OCI-LY1 (cell line): ENCODE measurements around the gene PTPRG.

Experiments used
- H2AFZ ChIP-seq: fragments of 200-600 bp; sonication (generic), shearing (Covaris generic); 2 replicates; pipeline ENCODE4 v1.6.0; 2014; ENCODE audit warnings: antibody characterized with exemption, mild to moderate bottlenecking, low read length
- H3F3A ChIP-seq: fragments of 200-600 bp; sonication (generic), shearing (Covaris generic); 2 replicates; pipeline ENCODE4 v1.6.0; 2014; ENCODE audit warnings: mild to moderate bottlenecking, antibody characterized with exemption, low read length, moderate library complexity; ENCODE audit not compliant: insufficient read depth
- H3K27ac ChIP-seq: fragments of 200-600 bp; sonication (generic); 2 replicates; pipeline ENCODE4 v1.5.1; 2014; ENCODE audit warnings: low read length, mixed run types, mild to moderate bottlenecking, low read depth; ENCODE audit not compliant: poor library complexity, severe bottlenecking
- H3K27me3 ChIP-seq: fragments of 200-600 bp; sonication (generic); 2 replicates; pipeline ENCODE4 v1.6.0; 2014; ENCODE audit warnings: antibody characterized with exemption, mild to moderate bottlenecking, low read length, moderate library complexity; ENCODE audit not compliant: insufficient read depth
- H3K36me3 ChIP-seq: fragments of 200-600 bp; sonication (generic); 2 replicates; pipeline ENCODE4 v1.6.1; 2014; ENCODE audit warnings: mild to moderate bottlenecking, antibody characterized with exemption, low read length, moderate library complexity, mixed read lengths; ENCODE audit not compliant: insufficient read depth
- H3K4me1 ChIP-seq: fragments of 200-600 bp; sonication (generic); 2 replicates; pipeline ENCODE4 v1.5.1; 2014; ENCODE audit warnings: mild to moderate bottlenecking, low read length, moderate library complexity; ENCODE audit not compliant: insufficient read depth, severe bottlenecking
- H3K4me2 ChIP-seq: fragments of 200-600 bp; sonication (generic), shearing (Covaris generic); 2 replicates; pipeline ENCODE4 v1.6.1; 2014; ENCODE audit warnings: low read length
- H3K4me3 ChIP-seq: fragments of 200-600 bp; sonication (generic); 2 replicates; pipeline ENCODE4 v1.5.1; 2014; ENCODE audit warnings: low read length, low read depth, mild to moderate bottlenecking, mixed read lengths; ENCODE audit not compliant: poor library complexity, severe bottlenecking
- H3K79me2 ChIP-seq: fragments of 200-600 bp; shearing (Covaris generic); 2 replicates; pipeline ENCODE4 v1.6.1; 2016; ENCODE audit warnings: mixed run types, low read length, mixed read lengths; ENCODE audit not compliant: insufficient read depth
- H3K9ac ChIP-seq: fragments of 200-600 bp; sonication (generic), shearing (Covaris generic); 2 replicates; pipeline ENCODE4 v1.6.1; 2014; ENCODE audit warnings: mild to moderate bottlenecking, low read length, mixed read lengths
- H3K9me2 ChIP-seq: fragments of 200-600 bp; sonication (generic), shearing (Covaris generic); 2 replicates; pipeline ENCODE4 v1.6.1; 2014; ENCODE audit warnings: low read depth, mild to moderate bottlenecking, low read length, mixed read lengths
- H3K9me3 ChIP-seq: fragments of 200-600 bp; shearing (Covaris generic); 2 replicates; pipeline ENCODE4 v1.6.1; 2014; ENCODE audit warnings: low read length, mixed read lengths
- H4K20me1 ChIP-seq: fragments of 200-600 bp; sonication (generic), shearing (Covaris generic); 2 replicates; pipeline ENCODE4 v1.6.0; 2016; ENCODE audit warnings: mild to moderate bottlenecking, low read length; ENCODE audit not compliant: insufficient read depth
- CTCF ChIP-seq: fragments of 200-600 bp; sonication (generic), shearing (Covaris generic); IDR thresholded peaks from 2 replicates; pipeline ENCODE4 v1.5.1; 2017; ENCODE audit warnings: mild to moderate bottlenecking, antibody characterized with exemption, low read length, moderate library complexity, mixed read lengths
- EZH2 ChIP-seq: fragments of 200-600 bp; sonication (generic), shearing (Covaris generic); IDR thresholded peaks from 2 replicates; pipeline ENCODE4 v1.8.0; 2017; ENCODE audit warnings: borderline replicate concordance, mixed run types, mild to moderate bottlenecking, antibody characterized with exemption, low read length, moderate library complexity, mixed read lengths

Gene PTPRG

GRCh38 chr3:61933798-61934504 is 372.6 kb downstream of the PTPRG start:
- Histone ChIP-seq H4K20me1 (no peaks in the 10 kb centered on the region), H3K27me3 (no peaks in the 10 kb centered on the region), H3K4me2 (no peak overlapping the region), H3K4me1 (no peaks in the 10 kb centered on the region), H3K27ac (no peak overlapping the region), H3K36me3 (no peaks in the 10 kb centered on the region), H3K4me3 (no peak overlapping the region), H3K9me3 (no peaks in the 10 kb centered on the region), H3F3A (no peaks in the 10 kb centered on the region), H3K9me2 (no peaks in the 10 kb centered on the region), H3K79me2 (no peaks in the 10 kb centered on the region), H3K9ac (no peak overlapping the region), H2AFZ (no peak overlapping the region)
- TF ChIP-seq EZH2 (no peak), CTCF (no peak)

DNA sequence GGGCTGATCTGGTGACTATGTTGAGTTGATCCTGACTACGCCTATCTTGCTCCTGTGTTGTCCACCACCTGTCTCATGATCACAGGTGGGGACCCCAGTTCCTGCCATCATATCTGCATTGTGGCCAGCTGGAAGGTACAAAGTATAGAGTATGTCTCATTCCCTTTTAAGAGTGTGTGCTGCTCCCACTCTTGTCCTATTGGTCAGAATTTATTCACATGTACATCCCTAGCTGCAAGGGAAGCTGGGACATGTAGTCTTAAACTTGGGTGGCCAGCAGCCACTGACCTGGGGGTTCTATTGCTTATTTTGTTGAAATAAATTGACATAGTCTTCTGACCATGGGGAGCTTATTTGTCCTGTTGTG is 373.1 kb downstream of the PTPRG start:
- H3K79me2 ChIP-seq: no peaks in the 10 kb centered on the region
- no peak overlapping the region for H3K4me2 ChIP-seq
- H3K27me3 ChIP-seq: no peaks in the 10 kb centered on the region
- no peaks in the 10 kb centered on the region for H3K4me1 ChIP-seq
- H3K27ac ChIP-seq: no peak overlapping the region
- H3K36me3 ChIP-seq: no peaks in the 10 kb centered on the region
- no peaks in the 10 kb centered on the region for H3K9me3 ChIP-seq
- no peaks in the 10 kb centered on the region for H3K9me2 ChIP-seq
- H3K4me3 ChIP-seq: no peak overlapping the region
- H3F3A ChIP-seq: no peaks in the 10 kb centered on the region
- H2AFZ ChIP-seq: no peak overlapping the region
- no peak overlapping the region for H3K9ac ChIP-seq
- no peaks in the 10 kb centered on the region for H4K20me1 ChIP-seq
- TF ChIP-seq EZH2: no peak
- no peak for TF ChIP-seq CTCF

DNA sequence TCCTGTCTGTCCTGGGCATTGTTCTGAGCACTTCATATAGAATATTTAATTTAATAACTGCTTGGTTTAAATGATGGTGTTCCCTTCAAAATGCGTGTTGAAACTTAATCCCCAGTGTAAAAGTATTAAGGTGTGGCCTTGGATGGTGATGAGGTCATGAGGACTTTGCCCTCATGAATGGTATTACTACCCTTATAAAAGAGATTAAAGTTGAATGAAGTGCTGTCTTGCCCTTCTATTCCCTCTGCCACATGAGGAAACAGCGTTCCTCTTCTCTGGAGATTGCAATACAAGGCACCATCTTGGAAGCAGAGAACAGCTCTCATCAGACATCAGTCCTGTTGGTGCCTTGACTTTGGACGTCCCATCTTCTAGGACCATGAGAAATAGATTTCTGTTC is 374.4 kb downstream of the PTPRG start:
- no peak overlapping the region for H3K4me2 ChIP-seq
- H3F3A ChIP-seq: no peaks in the 10 kb centered on the region
- H3K4me1 ChIP-seq: no peaks in the 10 kb centered on the region
- H3K9ac ChIP-seq: no peak overlapping the region
- H3K9me3 ChIP-seq: no peaks in the 10 kb centered on the region
- no peak overlapping the region for H3K4me3 ChIP-seq
- TF ChIP-seq EZH2 (no peak), CTCF (no peak)
- H3K27me3 ChIP-seq: no peaks in the 10 kb centered on the region
- no peaks in the 10 kb centered on the region for H3K9me2 ChIP-seq
- no peak overlapping the region for H3K27ac ChIP-seq
- no peak overlapping the region for H2AFZ ChIP-seq
- no peaks in the 10 kb centered on the region for H3K79me2 ChIP-seq
- no peaks in the 10 kb centered on the region for H3K36me3 ChIP-seq
- no peaks in the 10 kb centered on the region for H4K20me1 ChIP-seq
